ENCODE results near the gene PSG6. TPM values are rescaled to one million over a fixed set of nuclear protein-coding genes. Genes with fewer than 3 reads are reported as not detected.
"Not testable (repeated sequence)": the region's sequence is repeated elsewhere in the genome, so short reads cannot be mapped to it uniquely, and the experiment has no call there.

Gene PSG6
- total RNA-seq, 1 experiment from 2014 or later = not detected

DNA sequence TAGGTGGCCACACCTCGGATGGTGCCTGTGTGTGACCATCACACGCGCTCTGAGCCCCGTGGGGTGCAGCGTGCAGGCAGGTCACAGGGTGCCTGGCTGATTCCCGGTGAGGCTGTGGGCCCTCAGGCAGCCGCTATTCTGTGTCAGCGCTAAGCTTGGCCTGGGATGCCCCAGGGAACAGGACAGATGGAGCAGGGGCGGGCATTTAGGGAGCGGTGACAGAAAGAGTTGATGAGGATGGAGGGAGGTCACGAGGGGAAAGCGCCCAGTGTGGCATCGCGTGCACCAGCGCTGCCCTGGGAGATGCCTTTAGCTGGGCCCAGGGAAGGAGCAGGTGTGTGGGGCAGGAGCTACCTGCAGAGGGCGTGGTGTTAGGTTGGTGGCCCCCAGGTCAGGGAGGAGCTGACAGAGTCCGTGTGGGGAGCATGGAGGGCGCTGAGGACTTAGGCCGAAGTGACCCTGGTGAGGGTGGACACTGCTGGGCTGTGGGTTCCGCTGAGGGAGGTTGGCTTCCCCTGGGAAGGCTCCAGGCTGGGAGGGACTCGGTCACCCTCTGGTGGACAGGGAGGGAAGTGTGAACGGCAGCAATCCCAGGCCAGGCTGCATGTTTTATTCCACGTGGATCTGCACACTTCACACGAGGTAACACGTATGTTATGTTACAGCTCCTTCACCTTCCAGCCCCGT, 1.5 kb upstream of the PSG6 start:
- peaks cover 17% of the 10 kb centered on the region for H3K9me3 ChIP-seq
- H3K36me3 ChIP-seq = peaks cover 12% of the 10 kb centered on the region
- not testable (repeated sequence) for DNase-seq, H3K27me3 ChIP-seq, H3K4me3 ChIP-seq

DNA sequence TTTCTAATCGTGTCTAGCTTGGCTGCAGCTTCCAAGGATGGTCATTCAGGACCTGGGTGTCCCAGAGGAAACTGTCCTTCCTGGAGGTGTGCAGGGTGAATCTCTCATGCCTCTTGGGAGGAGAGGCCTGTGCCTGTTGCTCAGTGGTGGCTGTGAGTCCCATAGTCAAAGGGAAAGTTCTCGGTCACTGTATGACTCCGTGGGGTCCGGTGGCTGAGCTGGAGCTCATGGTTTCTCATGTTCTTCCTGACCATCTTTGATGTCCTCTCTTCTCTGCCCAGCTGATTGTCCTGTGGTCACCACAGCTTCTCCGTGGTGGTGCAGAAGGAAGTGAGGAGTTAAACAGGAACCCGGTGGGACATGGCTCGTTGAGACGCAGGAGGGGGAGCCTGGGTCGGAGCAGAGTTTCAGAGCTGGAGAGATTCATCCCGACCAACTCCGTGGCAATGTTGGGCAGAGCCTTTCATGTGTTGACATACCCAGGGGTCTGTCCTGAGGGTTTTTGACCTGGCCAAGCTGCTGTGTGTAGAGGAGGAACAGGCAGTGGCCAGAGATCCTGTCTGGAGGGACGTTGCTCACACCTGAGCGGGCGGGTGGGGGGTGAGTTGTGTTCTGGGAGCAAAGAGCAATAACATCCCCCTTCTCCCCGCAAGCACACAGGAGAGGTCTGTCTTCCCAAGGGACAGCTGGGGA, 829 bp upstream of the PSG6 start:
- not testable (repeated sequence) for H3K27me3 ChIP-seq, DNase-seq, H3K4me3 ChIP-seq, H3K36me3 ChIP-seq
- H3K9me3 ChIP-seq = peaks cover 17% of the 10 kb centered on the region

DNA sequence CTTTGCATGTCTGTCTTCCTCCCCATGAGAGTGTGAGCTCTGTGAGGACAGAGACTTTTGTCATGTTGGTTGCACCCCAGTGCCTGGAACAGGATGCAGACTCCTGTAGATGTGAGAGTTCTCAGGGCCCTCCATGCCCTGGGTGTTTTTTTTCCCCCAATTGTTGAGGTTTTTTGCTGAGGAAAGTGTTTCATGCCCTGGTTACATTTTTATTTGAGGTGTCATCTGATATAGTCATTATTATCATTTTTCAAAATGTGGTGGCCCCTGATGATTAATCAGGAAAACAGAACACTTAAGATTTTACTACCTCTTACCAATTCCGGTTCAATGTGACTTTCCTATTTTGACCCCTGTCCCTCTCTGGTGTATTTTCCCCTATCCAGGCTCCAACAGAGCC, 763 bp downstream of the PSG6 start:
- H3K27me3 ChIP-seq, DNase-seq, H3K4me3 ChIP-seq, H3K36me3 ChIP-seq: not testable (repeated sequence)
- peaks cover 10% of the 10 kb centered on the region for H3K9me3 ChIP-seq

DNA sequence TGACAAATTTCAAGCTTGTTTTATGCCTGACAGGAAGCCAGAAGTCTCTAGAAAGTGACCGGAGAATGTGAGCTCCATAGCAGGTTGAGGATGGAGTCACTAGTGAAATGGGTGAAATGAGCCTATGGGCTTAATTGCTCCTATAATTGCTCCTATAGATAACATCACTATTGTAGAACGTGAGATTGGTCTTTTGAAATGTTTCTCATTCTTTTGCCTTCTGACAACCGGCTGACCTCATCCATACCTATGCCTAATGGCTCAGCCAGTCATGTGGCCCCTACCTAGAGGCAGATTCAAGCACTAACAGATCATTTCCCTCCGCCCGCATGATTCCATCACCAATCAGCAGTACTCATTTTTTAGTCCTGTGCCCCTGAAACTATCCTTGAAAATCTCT, 4.2 kb downstream of the PSG6 start:
- not testable (repeated sequence) for H3K36me3 ChIP-seq, DNase-seq, H3K27me3 ChIP-seq, H3K4me3 ChIP-seq, H3K9me3 ChIP-seq

DNA sequence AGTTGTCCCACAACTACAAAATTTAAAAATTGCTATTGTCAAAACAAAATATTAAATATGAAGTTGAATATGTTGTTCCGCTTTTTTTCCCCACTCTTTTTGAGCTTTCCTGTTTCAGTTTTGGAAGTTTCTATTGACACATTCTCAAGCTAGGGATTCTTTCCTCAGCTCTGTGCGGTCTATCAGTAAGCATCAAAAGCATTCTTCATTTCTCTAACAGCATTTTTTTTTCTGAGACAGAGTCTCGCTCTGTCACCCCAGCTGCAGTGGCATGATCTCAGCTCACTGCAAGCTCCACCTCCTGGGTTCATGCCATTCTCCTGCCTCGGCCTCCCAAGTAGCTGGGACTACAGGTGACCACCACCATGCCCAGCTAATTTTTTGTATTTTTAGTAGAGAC, 4.8 kb downstream of the PSG6 start:
- H3K9me3 ChIP-seq, H3K4me3 ChIP-seq, DNase-seq, H3K36me3 ChIP-seq, H3K27me3 ChIP-seq: not testable (repeated sequence)

DNA sequence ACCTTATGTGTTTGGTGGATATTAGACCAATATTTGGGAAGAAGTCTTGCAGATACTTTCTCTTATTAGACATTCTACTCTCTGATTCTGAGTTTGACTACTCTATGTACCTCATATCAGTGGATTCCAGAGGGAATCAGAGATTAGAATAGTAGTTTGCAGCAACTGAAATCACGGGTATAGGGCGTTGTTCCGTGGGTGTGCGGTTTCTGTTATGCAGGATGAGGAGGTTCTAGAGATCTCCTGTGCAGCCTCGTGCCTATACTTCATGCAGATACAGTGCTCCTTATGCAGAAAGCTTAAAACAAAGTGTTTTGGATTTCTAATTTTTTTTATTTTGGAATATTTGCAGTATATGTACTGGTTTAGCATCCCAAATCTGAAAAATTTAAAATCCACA, 6.0 kb downstream of the PSG6 start:
- not testable (repeated sequence) for H3K9me3 ChIP-seq, H3K4me3 ChIP-seq, H3K27me3 ChIP-seq, DNase-seq, H3K36me3 ChIP-seq

DNA sequence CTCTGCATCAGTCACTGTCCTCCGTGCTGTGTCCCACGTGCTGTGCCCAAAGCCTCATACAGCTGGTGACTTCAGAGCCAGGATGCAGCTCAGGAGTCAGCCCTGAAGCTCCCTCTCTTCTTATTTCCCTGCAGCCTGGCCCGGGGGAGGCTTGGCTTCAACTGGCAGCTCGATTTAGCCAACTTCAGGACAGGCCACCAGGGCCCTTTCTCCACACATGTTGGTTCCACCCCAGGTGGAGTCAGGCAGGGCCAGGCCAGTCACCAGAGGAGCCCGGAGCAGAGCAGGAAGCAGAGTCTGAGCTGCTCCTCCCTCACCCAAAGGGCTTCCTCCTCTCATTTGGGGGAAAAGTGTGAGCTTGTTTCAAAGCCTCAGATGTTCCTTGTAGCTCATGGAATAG, 11.5 kb downstream of the PSG6 start:
- not testable (repeated sequence) for DNase-seq, H3K27me3 ChIP-seq, H3K36me3 ChIP-seq

DNA sequence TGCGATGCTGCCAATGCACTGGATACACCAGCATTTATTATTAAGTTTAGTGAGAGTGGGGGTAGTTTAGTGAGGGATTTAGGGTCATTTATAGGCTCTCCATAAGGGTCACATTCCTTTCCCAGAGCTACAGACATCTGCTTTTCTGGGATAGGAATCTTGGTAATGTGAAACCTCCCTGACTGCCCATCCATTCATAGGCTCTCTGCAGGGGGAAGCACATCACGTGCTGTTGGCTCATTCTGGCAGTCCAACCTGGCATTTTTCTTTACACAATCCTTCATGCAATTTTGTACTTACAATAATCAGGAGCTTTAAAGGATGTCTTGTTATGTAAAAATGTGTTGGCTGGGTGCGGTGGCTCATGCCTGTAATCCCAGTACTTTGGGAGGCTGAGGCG, 17.1 kb downstream of the PSG6 start:
- H3K4me3 ChIP-seq, H3K27me3 ChIP-seq: not testable (repeated sequence)
- Histone ChIP-seq H3K9me3 (peaks cover 18% of the 10 kb centered on the region), H3K36me3 (peaks cover 16% of the 10 kb centered on the region)
- peak; percentile 50 for DNase-seq

More for the DNA sequence above, 11.5 kb downstream of the PSG6 start:
- not testable (repeated sequence) for H3K9me3 ChIP-seq, H3K4me3 ChIP-seq

DNA sequence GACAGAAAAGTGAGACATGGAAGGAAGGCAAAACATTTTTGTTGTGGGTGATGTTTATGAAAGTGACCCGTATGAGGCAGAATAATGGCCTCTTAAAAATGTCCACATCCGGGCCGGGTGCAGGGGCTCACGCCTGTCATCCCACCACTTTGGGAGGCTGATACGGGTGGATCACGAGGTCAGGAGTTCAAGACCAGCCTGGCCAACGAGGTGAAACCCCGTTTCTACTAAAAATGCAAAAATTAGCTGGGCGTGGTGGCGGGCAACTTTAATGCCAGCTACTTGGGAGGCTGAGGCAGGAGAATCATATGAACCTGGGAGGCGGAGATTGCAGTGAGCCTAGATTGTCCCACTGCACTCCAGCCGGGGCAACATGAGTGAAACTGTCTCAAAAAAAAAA, 18.0 kb downstream of the PSG6 start:
- not testable (repeated sequence) for DNase-seq, H3K4me3 ChIP-seq, H3K27me3 ChIP-seq
- peaks cover 24% of the 10 kb centered on the region for H3K9me3 ChIP-seq
- H3K36me3 ChIP-seq = peaks cover 17% of the 10 kb centered on the region

DNA sequence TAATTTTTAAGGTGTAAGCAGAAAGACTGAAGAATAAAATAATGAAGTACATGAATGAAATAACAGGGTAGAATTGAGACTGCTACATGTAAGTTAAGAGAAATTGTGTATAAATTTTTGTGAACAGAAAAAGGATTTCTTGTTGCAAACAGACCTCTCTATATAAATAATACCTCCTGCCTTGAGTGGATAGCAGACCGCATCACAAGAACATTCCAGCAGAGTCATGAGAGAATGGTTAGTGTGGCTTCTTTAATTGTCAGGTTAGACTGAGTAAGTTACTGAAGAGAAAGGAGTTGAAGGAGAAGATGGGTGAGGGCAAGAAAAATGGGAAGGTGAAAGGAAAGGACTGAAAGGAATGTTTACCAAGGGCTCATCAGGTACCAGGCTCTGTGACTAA, 18.6 kb downstream of the PSG6 start:
- DNase-seq, H3K4me3 ChIP-seq, H3K27me3 ChIP-seq: not testable (repeated sequence)
- Histone ChIP-seq H3K36me3 (peaks cover 16% of the 10 kb centered on the region), H3K9me3 (peaks cover 24% of the 10 kb centered on the region)

DNA sequence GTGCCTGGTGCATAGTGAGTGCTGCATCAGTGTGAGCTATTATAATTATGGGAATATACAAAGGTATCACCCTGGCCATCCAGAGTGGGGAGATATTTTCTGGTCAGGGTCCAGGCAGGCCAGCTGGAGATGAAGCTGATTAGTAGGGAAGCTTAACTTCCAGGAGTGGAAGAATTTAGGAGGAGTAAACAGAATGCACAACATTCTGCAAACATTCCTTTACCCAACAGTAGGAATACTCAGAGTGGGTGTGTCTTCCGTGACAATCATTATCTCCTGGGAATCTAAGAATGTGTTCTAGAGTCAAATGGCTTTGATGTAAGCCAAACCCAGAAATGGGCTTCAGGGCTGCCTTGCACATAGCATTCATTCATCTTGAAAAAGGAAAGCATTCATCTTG, 19.0 kb downstream of the PSG6 start:
- not testable (repeated sequence) for H3K4me3 ChIP-seq, H3K27me3 ChIP-seq
- peaks cover 17% of the 10 kb centered on the region for H3K36me3 ChIP-seq
- peak; percentile 67 for DNase-seq
- H3K9me3 ChIP-seq = peaks cover 21% of the 10 kb centered on the region

DNA sequence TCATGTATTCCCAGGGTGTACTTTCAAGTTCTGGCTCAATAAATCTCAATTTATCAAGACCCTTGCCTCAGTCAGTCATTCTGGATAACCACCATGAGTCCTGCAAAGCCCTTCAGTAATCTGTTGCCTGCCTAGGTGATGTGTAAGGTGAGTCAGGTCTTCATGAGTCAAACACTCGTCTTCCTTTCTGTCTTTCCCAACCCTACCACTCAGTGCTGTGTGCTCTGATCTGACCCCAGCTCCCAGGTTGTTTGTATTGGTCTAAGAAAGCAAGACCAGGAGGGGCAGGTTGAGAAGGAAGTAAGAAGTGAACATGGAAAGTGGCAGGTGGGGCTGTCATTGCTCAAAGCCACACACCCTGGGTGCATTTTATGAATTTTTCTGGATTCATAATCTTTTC, 20.0 kb downstream of the PSG6 start:
- H3K27me3 ChIP-seq, H3K4me3 ChIP-seq, DNase-seq: not testable (repeated sequence)
- Histone ChIP-seq H3K9me3 (peaks cover 28% of the 10 kb centered on the region), H3K36me3 (peaks cover 23% of the 10 kb centered on the region)

DNA sequence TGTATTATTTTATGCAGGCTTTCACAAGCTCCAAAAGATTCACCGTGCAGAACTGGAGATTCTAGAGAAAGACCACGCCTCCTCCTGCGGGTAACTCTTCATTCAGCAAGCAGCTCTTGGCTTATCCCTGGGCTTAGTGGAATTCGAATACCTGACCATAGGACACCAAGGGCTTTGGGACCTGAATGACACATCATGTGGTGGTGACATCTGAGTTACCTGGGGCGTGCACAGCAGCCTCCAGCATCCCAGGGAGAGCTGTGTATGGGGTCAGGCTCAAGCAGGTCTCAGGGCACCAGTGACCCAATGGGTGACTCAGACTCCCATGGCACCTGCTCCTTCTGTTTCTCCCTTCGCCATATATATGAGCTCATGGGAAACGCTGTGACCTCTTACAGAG, 27.2 kb downstream of the PSG6 start:
- Histone ChIP-seq H3K36me3 (peaks cover 32% of the 10 kb centered on the region), H3K9me3 (peaks cover 24% of the 10 kb centered on the region)
- DNase-seq, H3K27me3 ChIP-seq, H3K4me3 ChIP-seq: not testable (repeated sequence)

DNA sequence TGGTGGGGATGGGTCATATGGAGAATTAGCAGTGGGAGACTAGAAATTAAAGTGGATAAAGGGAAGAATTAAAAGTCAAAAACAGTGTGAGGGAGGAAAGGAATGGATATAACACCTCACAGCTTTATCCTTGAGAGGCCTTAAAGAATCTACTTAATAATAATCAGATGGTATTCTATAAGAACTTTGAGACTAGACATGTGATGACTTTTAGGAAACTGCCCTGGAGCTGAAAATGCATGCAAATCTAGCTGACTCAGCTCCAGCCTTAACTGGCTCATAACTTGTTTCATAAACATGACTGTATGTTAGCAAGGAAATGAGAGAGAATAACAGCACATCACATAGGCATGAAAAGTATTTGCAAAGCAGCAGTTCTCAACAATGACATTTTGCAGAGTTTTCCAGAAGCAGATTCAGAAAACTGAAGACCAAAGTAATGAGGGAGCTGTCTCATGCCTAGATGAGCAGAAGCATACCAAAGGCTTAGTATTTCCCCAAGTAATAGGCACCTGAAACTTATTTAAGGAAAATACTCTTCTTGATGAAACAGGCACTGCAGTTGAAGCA, 29.7 kb downstream of the PSG6 start:
- DNase-seq, H3K27me3 ChIP-seq, H3K4me3 ChIP-seq: not testable (repeated sequence)
- H3K9me3 ChIP-seq = peaks cover 15% of the 10 kb centered on the region
- H3K36me3 ChIP-seq = peaks cover 27% of the 10 kb centered on the region

DNA sequence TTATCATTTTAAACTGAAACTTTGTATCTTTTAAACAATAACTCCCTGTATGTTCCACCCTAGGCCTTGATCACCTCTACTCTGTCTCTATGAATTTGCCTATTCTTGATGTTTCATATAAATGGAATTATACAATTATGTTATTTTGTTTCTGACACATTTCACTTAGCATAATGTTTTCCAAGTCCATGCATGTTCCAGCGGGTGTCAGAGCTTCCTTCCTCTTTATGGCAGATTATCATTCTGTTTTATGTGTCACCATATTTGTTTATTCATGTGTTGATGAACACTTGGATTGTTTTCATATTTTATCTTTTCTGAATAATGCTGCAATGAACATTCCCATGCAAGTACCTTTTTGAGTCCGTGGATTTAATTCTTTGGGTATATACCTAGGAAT, 35.0 kb downstream of the PSG6 start:
- peaks cover 17% of the 10 kb centered on the region for H3K36me3 ChIP-seq
- not testable (repeated sequence) for H3K27me3 ChIP-seq, H3K9me3 ChIP-seq, H3K4me3 ChIP-seq
- DNase-seq = peak; percentile 52

DNA sequence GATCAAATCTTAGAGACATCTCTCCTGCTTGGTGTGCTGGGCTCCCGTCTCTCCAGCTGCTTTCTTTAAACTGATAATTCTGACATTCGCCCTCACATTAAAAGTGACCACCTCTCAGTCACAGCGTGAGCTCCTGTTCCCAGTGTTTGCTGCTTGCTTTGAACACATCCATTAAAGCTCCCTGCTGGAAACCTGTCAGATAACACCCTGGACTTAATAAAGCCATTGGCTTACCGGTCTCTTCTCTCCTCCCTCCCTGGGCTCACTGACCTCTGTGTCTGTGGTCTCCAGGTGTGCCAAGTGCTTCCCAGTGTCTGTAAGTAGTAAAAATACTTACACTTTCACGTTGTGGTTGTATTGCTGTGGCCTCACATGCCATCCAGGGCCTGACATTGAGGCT, 35.7 kb downstream of the PSG6 start:
- not testable (repeated sequence) for H3K4me3 ChIP-seq, H3K9me3 ChIP-seq, H3K27me3 ChIP-seq, DNase-seq
- H3K36me3 ChIP-seq = peaks cover 16% of the 10 kb centered on the region

DNA sequence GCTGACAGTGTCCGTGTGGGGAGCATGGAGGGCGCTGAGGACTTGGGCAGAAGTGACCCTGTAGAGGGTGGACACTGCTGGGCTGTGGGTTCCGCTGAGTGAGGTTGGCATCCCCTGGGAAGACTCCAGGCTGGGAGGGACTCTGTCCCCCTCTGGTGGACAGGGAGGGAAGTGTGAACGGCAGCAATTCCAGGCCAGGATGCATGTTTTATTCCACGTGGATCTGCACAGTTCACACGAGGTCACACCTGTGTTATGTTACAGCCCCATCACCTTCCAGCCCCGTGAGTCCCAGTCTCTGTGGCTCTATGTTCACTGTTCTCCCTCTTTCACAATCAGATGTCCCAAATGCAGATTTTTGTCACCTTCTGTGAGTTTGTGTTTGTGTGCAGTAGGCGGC, 36.4 kb downstream of the PSG6 start:
- H3K9me3 ChIP-seq, H3K27me3 ChIP-seq, H3K4me3 ChIP-seq: not testable (repeated sequence)
- peak; percentile 50 for DNase-seq
- H3K36me3 ChIP-seq = peaks cover 14% of the 10 kb centered on the region

DNA sequence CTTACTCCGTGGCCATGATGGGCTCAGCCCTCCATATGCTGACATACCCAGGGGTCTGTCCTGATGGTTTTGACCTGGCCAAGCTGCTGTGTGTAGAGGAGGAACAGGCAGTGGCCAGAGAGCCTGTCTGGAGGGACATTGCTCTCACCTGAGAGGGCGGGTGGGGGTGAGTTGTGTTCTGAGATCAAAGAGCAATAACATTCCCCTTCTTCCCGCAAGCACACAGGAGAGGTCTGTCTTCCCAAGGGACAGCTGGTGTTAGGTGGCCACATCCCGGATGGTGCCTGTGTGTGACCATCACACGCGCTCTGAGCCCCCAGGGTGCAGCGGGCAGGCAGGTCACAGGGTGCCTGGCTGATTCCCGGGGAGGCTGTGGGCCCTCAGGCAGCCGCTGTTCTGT, 37.1 kb downstream of the PSG6 start:
- DNase-seq, H3K27me3 ChIP-seq, H3K4me3 ChIP-seq, H3K9me3 ChIP-seq: not testable (repeated sequence)
- H3K36me3 ChIP-seq = peaks cover 14% of the 10 kb centered on the region

Data from MG63 (cell line).